Stomach (tissue), 9 donors: ENCODE data around the gene CSNK2B. TPM values are rescaled to one million over a fixed set of nuclear protein-coding genes. Genes with fewer than 3 reads are reported as not detected.
A peak's percentile ranks its signal among the peaks of the same experiment; 100 is the strongest.

Experiments
- DNase-seq, 2 donors: peaks; one replicate each; pipeline versions ENCODE4 v3.0.0 to v3.0.0-alpha.2; 2013 to 2019
- H3K27ac ChIP-seq, 5 donors: fragments of 200-600 bp in 4 of 5; sonication (generic) in 4 of 5; one replicate each; pipeline ENCODE4 v1.5.1; 2013 to 2019; ENCODE audit warnings: mild to moderate bottlenecking in 1 of 5, moderate library complexity in 1 of 5
- H3K27me3 ChIP-seq, 3 donors: fragments of 200-600 bp; sonication (generic); one replicate each; pipeline ENCODE4 v1.5.1; 2017 to 2019; ENCODE audit warnings: mixed run types in 1 of 3
- H3K36me3 ChIP-seq, 4 donors: fragments of 200-600 bp; sonication (generic); 1 replicate in 3 of 4; 2 replicates in 1 of 4; pipeline ENCODE4 v1.5.1; 2016 to 2019
- H3K4me1 ChIP-seq, 4 donors: fragments of 200-600 bp; sonication (generic); one replicate each; pipeline ENCODE4 v1.5.1; 2016 to 2019
- H3K4me3 ChIP-seq, 4 donors: fragments of 200-600 bp; sonication (generic) in 3 of 4; one replicate each; pipeline ENCODE4 v1.5.1; 2016 to 2019; ENCODE audit warnings: mild to moderate bottlenecking in 1 of 4
- H3K9me3 ChIP-seq, 4 donors: fragments of 200-600 bp; sonication (generic); one replicate each; pipeline ENCODE4 v1.5.1; 2016 to 2019
- EP300 ChIP-seq: sonication (generic); formaldehyde crosslinking; IDR thresholded peaks from one replicate; pipeline ENCODE4 v1.6.1; 2017; ENCODE audit warnings: antibody characterized with exemption
- POLR2A ChIP-seq, 4 donors: fragments of 450-650 bp; IDR thresholded peaks; one replicate each; pipeline ENCODE4 v1.6.1; 2016; ENCODE audit warnings: antibody characterized with exemption in 4 of 4, control low read depth in 2 of 4, mild to moderate bottlenecking in 1 of 4, moderate library complexity in 1 of 4
- POLR2AphosphoS5 ChIP-seq, 3 donors: sonication (generic); formaldehyde crosslinking; IDR thresholded peaks; one replicate each; pipeline ENCODE4 v1.6.1; 2016; ENCODE audit warnings: antibody characterized with exemption in 3 of 3
- WGBS, 5 donors: extraction: QIAGEN DNeasy Blood & Tissue Kit in 3 of 5; methylation state at CpG; one replicate each; pipeline versions ENCODE4 v1.1.5 to v1.1.7; 2013 to 2018; 5-methylcytosine and 5-hydroxymethylcytosine counted together
- intact Hi-C: fragments of 100-400 bp; cut with DNase I; formaldehyde crosslinking; loops from one replicate; pipeline ENCODE4 v1.15.1; 2023; ENCODE audit warnings: low total_unique reads
- polyA plus RNA-seq, 3 donors: library from polyadenylated mRNA; stranded (reverse); fragments of 200-250 nt; gene quantifications; one replicate each; pipeline ENCODE4 v1.2.3, GENCODE V29; 2013
- total RNA-seq, 5 donors: library from RNA; depleted of rRNA; stranded (reverse); fragments of >200 nt; gene quantifications; one replicate each; pipeline versions ENCODE4 v1.1.0 to v1.2.3, GENCODE V29; 2014 to 2016
- TF ChIP-seq, protein P1 (sequence below), 7 experiments: fragments of 450-650 bp in 4 of 7; fragments of 200-600 bp in 3 of 7; sonication (generic) in 3 of 7; IDR thresholded peaks; one replicate each; pipeline ENCODE4 v1.5.1; 2016 to 2019; ENCODE audit warnings: antibody characterized with exemption in 7 of 7, control low read depth in 2 of 7, mild to moderate bottlenecking in 1 of 7
- donor health status: healthy with polysubstance abuse.
- donor health status: Bipolar disorder and iron deficiency.
- donor health status: healthy.

The CSNK2B gene
- total and polyA plus RNA-seq, 8 donors, result 11.3 to 375 (median 166) TPM

DNA sequence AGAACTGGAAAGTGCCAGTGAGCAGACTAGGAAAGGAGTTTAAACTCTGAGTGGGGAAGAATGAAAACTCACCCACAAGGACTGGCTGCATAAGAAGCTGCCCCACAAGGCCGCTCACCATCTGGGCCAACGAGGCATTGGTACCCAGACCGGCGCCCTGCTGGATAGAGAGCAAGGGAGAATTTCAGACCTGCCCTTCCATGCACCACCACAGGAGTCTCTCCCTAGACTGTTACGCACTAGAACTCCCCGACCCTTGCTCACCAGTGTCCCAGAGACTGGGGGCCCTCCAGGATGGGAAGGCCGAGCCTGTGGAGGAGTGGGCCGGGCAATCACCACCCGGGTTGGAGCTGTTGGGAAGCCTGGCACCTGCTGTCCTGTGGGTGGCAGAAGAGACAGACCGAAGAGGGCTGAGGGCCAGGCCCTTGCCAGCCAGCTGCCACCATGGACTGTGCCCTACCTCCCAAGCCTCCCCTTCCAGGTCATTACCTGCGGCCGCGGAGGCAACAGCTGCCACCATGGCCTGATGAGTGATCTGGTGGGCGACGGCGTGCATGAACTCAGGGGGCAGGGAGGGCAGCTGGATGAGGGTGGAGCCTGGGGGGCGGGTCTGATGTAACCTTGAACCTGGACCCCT is 21.9 kb upstream of the CSNK2B start:
- Histone ChIP-seq H3K4me3 (no peak overlapping the region), H3K36me3 (peaks cover 99 to 100% (median 100%) of the 10 kb centered on the region in 4 donors), H3K27ac (no peak overlapping the region), H3K4me1 (peaks cover 0 to under 1% (median 0%) of the 10 kb centered on the region in 4 donors), H3K9me3 (no peaks in the 10 kb centered on the region), H3K27me3 (no peaks in the 10 kb centered on the region)
- no peak for DNase-seq
- intact Hi-C loops, result no loop called here
- WGBS, 5 donors, result 80 to 90% (median 89%) methylated on average over 11 to 17 of the region's 17 CpGs
- no peak for TF ChIP-seq POLR2A (IDR thresholded peaks at IDR 0.05)
- no peak for TF ChIP-seq EP300
- TF ChIP-seq, protein P1, sequence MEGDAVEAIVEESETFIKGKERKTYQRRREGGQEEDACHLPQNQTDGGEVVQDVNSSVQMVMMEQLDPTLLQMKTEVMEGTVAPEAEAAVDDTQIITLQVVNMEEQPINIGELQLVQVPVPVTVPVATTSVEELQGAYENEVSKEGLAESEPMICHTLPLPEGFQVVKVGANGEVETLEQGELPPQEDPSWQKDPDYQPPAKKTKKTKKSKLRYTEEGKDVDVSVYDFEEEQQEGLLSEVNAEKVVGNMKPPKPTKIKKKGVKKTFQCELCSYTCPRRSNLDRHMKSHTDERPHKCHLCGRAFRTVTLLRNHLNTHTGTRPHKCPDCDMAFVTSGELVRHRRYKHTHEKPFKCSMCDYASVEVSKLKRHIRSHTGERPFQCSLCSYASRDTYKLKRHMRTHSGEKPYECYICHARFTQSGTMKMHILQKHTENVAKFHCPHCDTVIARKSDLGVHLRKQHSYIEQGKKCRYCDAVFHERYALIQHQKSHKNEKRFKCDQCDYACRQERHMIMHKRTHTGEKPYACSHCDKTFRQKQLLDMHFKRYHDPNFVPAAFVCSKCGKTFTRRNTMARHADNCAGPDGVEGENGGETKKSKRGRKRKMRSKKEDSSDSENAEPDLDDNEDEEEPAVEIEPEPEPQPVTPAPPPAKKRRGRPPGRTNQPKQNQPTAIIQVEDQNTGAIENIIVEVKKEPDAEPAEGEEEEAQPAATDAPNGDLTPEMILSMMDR (IDR thresholded peaks at IDR 0.05), result no peak
- TF ChIP-seq POLR2AphosphoS5 (IDR thresholded peaks at IDR 0.05), result no peak

- 93 to 96% (median 95%) methylated on average over 9 of the region's 9 CpGs for WGBS, 5 donors
- DNase-seq, result no peak
- peaks cover 93 to 100% (median 99%) of the 10 kb centered on the region in 4 donors for H3K36me3 ChIP-seq
- H3K4me3 ChIP-seq, result no peak overlapping the region
- H3K9me3 ChIP-seq, result no peaks in the 10 kb centered on the region
- TF ChIP-seq POLR2AphosphoS5 (IDR thresholded peaks at IDR 0.05) (no peak), POLR2A (IDR thresholded peaks at IDR 0.05) (no peak), EP300 (no peak)
- TF ChIP-seq, protein P1 (IDR thresholded peaks at IDR 0.05), result no peak
- intact Hi-C loops, result no loop called here
- no peak overlapping the region for H3K27ac ChIP-seq
- H3K4me1 ChIP-seq, result peaks cover 0 to 15% (median 7%) of the 10 kb centered on the region in 4 donors
- no peaks in the 10 kb centered on the region for H3K27me3 ChIP-seq
Measured at GRCh38 chr6:31645325-31645724, 20.6 kb upstream of the CSNK2B start.

- intact Hi-C loops, result no loop called here
- Histone ChIP-seq H3K27ac (peak overlapping the region; percentile 97 to 99 (median 98)), H3K4me3 (peak overlapping the region; percentile 67 to 87 (median 82)), H3K27me3 (no peaks in the 10 kb centered on the region), H3K36me3 (peaks cover 31 to 65% (median 56%) of the 10 kb centered on the region in 4 donors), H3K9me3 (no peaks in the 10 kb centered on the region), H3K4me1 (peaks cover 16 to 55% (median 39%) of the 10 kb centered on the region in 4 donors)
- WGBS, 5 donors, result 0 to 2% (median 1%) methylated on average over 15 to 29 of the region's 29 CpGs
- TF ChIP-seq POLR2AphosphoS5 (IDR thresholded peaks at IDR 0.05) (peak in 2 of 3 donors; percentile 20 to 34), EP300 (no peak), POLR2A (IDR thresholded peaks at IDR 0.05) (no peak)
- TF ChIP-seq, protein P1 (IDR thresholded peaks at IDR 0.05), result no peak
- peak in 1 of 2 donors; percentile 93 for DNase-seq
Measured at GRCh38 chr6:31651602-31652191, 14.2 kb upstream of the CSNK2B start.

- peaks cover 24 to 63% (median 54%) of the 10 kb centered on the region in 4 donors for H3K36me3 ChIP-seq
- H3K27ac ChIP-seq, result peak overlapping the region; percentile 97 to 99 (median 98)
- TF ChIP-seq, protein P1 (IDR thresholded peaks at IDR 0.05), result peak in 1 of 7 experiments; percentile 3
- TF ChIP-seq POLR2A (IDR thresholded peaks at IDR 0.05), result peak in 1 of 4 donors; percentile 37
- peak in 2 of 3 donors; percentile 78 to 80 for TF ChIP-seq POLR2AphosphoS5 (IDR thresholded peaks at IDR 0.05)
- TF ChIP-seq EP300, result no peak
- DNase-seq, result peak in 1 of 2 donors; percentile 89
- no peaks in the 10 kb centered on the region for H3K27me3 ChIP-seq
- H3K9me3 ChIP-seq, result no peaks in the 10 kb centered on the region
- intact Hi-C loops, result no loop called here
- H3K4me1 ChIP-seq, result peaks cover 20 to 67% (median 51%) of the 10 kb centered on the region in 4 donors
- WGBS, 5 donors, result 7 to 9% (median 7%) methylated on average over 37 of the region's 37 CpGs
- peak overlapping the region; percentile 67 to 87 (median 82) for H3K4me3 ChIP-seq
Measured at GRCh38 chr6:31652925-31653724, 12.8 kb upstream of the CSNK2B start.
